K562 (cell line): ENCODE results near the gene MYL4. TPM values are rescaled to one million over a fixed set of nuclear protein-coding genes. Genes with fewer than 3 reads are reported as not detected.
A peak's percentile ranks its signal among the peaks of the same experiment; 100 is the strongest.

Experiments used
- CBX8 ChIP-seq: fragments of 200-600 bp; sonication (generic); IDR thresholded peaks from 2 replicates; pipeline ENCODE4 v1.6.1; 2012; ENCODE audit warnings: borderline replicate concordance, mixed run types, low read depth, mild to moderate bottlenecking, moderate library complexity, mixed read lengths, low read length, control low read depth, inconsistent platforms; ENCODE audit not compliant: poor library complexity, severe bottlenecking; ENCODE audit errors: extremely low read depth
- E2F3 ChIP-seq: fragments of 250-450 bp; sonication (Bioruptor Pico); IDR thresholded peaks from 2 replicates; pipeline ENCODE4 v1.4.0; 2020; ENCODE audit warnings: mild to moderate bottlenecking
- ELF4 ChIP-seq: fragments of 450-650 bp; formaldehyde crosslinking; IDR thresholded peaks from 2 replicates; pipeline ENCODE4 v1.4.0; 2022; ENCODE audit warnings: missing genetic modification characterization
- FUS ChIP-seq: fragments of 200-400 bp; formaldehyde crosslinking; optimal IDR thresholded peaks from 2 replicates; pipeline ENCODE3; 2017; ENCODE audit warnings: low read depth, low read length
- GABPB1 ChIP-seq: sonication (generic); formaldehyde crosslinking; IDR thresholded peaks from 2 replicates; pipeline ENCODE4 v1.8.0; 2022; ENCODE audit warnings: mild to moderate bottlenecking, missing genetic modification reagents
- MED1 ChIP-seq: sonication (generic); formaldehyde crosslinking; IDR thresholded peaks from 2 replicates; pipeline ENCODE4 v1.8.1; 2023; ENCODE audit warnings: missing genetic modification reagents, borderline replicate concordance
- NFIX ChIP-seq: fragments of 250-450 bp; sonication (Bioruptor Pico); IDR thresholded peaks from 2 replicates; pipeline ENCODE4 v1.4.0; 2020; ENCODE audit warnings: low read depth, mild to moderate bottlenecking, moderate library complexity
- PHB ChIP-seq: fragments of 250-450 bp; sonication (Bioruptor Pico); IDR thresholded peaks from 2 replicates; pipeline ENCODE4 v1.5.0; 2021
- POLR2B ChIP-seq: fragments of 450-650 bp; IDR thresholded peaks from 2 replicates; pipeline ENCODE4 v1.6.1; 2018; ENCODE audit warnings: low read depth; ENCODE audit not compliant: partially characterized antibody
- SOX6 ChIP-seq: fragments of 450-650 bp; IDR thresholded peaks from 2 replicates; pipeline ENCODE4 v1.6.1; 2014; ENCODE audit warnings: mild to moderate bottlenecking
- TCF3 ChIP-seq: sonication (generic); formaldehyde crosslinking; IDR thresholded peaks from 2 replicates; pipeline ENCODE4 v1.4.0; 2020; ENCODE audit warnings: mild to moderate bottlenecking, missing genetic modification reagents
- TSC22D4 ChIP-seq: fragments of 450-650 bp; IDR thresholded peaks from 2 replicates; pipeline ENCODE4 v1.6.1; 2016; ENCODE audit warnings: missing genetic modification characterization, missing biosample characterization, control low read depth
- U2AF2 ChIP-seq: fragments of 200-400 bp; formaldehyde crosslinking; optimal IDR thresholded peaks from 2 replicates; pipeline ENCODE3; 2017; ENCODE audit warnings: low read depth, mild to moderate bottlenecking, low read length
- YBX1 ChIP-seq: fragments of 450-650 bp; IDR thresholded peaks from 2 replicates; pipeline ENCODE4 v1.7.1; 2016; ENCODE audit warnings: mild to moderate bottlenecking
- polyA plus RNA-seq, 8 experiments: library from polyadenylated mRNA; depleted of rRNA in 4 of 8; stranded (reverse) in 5 of 8; unstranded in 3 of 8; fragments of >200 nt; fragmentation: Nextera tagmentation in 2 of 8; fragmentation: Illumina TruSeq in 1 of 8; extraction: Ambion mirVana in 2 of 8; extraction: Trizol in 1 of 8; gene quantifications; 2 replicates each; pipeline versions ENCODE4 v1.2.1 to v1.2.3, GENCODE V29; 2011 to 2014; ENCODE audit warnings: inconsistent platforms in 1 of 8, missing spikeins in 1 of 8
- total RNA-seq, 7 experiments: library from RNA; depleted of rRNA in 6 of 7; stranded (reverse); fragments of >200 nt in 6 of 7; fragmentation: Illumina TruSeq in 2 of 7; extraction: Trizol in 2 of 7; gene quantifications; 2 replicates each; pipeline versions ENCODE4 v1.2.1 to v1.2.3, GENCODE V29; 2011 to 2021; ENCODE audit warnings: low replicate concordance in 1 of 7
- TF ChIP-seq, protein P1 (sequence below): fragments of 450-650 bp; IDR thresholded peaks from 2 replicates; pipeline ENCODE4 v1.6.1; 2018; ENCODE audit warnings: mild to moderate bottlenecking, low read depth; ENCODE audit not compliant: partially characterized antibody
- TF ChIP-seq, protein P2 (sequence below): fragments of 450-650 bp; formaldehyde crosslinking; IDR thresholded peaks from 2 replicates; pipeline ENCODE4 v1.4.0; 2022; ENCODE audit warnings: missing genetic modification characterization
- TF ChIP-seq, protein P3 (sequence below): fragments of 250-450 bp; sonication (Bioruptor Pico); IDR thresholded peaks from 2 replicates; pipeline ENCODE4 v1.8.0; 2022; ENCODE audit warnings: moderate library complexity, mild to moderate bottlenecking, inconsistent platforms
- TF ChIP-seq, protein P4 (sequence below): fragments of 450-650 bp; IDR thresholded peaks from 2 replicates; pipeline ENCODE4 v1.6.1; 2017; ENCODE audit warnings: antibody characterized with exemption
- TF ChIP-seq, protein P5 (sequence below): sonication (generic); formaldehyde crosslinking; IDR thresholded peaks from 2 replicates; pipeline ENCODE4 v1.8.1; 2023; ENCODE audit warnings: mild to moderate bottlenecking, missing genetic modification reagents, moderate library complexity
- TF ChIP-seq, protein P6 (sequence below): sonication (generic); formaldehyde crosslinking; IDR thresholded peaks from 2 replicates; pipeline ENCODE4 v1.8.0; 2023; ENCODE audit warnings: mild to moderate bottlenecking, missing genetic modification reagents

MYL4 gene
- total and polyA plus RNA-seq, 9 of the 15 experiments (the other 6 are each of a cell fraction or from before 2014, with no cell fraction given) = 117 to 423 (median 221) TPM

DNA sequence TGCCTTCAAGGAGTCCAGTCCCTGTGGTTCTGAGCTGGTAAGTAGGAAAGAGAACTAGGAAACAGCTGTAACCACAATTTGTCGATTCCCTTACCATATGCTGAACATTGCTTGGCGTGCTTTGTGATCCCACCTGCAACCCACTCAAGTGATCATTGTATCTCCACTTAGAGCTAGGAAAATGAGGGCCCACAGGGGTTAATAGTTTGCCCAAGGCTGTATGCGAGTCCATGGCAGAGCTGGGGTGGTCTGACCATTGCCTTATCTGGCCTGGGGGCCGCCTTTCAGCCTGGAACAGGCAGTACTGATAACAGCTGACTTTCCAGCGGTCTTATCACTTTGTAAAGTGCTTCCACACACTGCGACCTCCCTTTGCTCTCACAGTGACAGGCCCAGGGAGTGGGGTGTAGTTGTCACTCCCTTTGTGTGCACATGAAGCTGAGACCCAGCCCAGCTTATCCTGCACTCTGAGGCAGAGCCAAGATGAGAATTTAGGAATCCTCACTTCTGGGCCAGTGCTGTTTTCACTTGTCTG is 9.8 kb downstream of the MYL4 start (continued):
- TF ChIP-seq, protein P1, sequence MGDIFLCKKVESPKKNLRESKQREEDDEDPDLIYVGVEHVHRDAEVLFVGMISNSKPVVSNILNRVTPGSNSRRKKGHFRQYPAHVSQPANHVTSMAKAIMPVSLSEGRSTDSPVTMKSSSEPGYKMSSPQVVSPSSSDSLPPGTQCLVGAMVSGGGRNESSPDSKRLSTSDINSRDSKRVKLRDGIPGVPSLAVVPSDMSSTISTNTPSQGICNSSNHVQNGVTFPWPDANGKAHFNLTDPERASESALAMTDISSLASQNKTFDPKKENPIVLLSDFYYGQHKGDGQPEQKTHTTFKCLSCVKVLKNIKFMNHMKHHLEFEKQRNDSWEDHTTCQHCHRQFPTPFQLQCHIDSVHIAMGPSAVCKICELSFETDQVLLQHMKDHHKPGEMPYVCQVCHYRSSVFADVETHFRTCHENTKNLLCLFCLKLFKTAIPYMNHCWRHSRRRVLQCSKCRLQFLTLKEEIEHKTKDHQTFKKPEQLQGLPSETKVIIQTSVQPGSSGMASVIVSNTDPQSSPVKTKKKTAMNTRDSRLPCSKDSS = no peak
- TF ChIP-seq TCF3 = peak; percentile 96
- TF ChIP-seq ELF4 (CRISPR knock-in tag) = 0 out of 2 replicates have a peak, but pooled peaks have one; percentile 2
- TF ChIP-seq TSC22D4 (tag) = no peak
- no peak for TF ChIP-seq E2F3 (CRISPR knock-in tag)
- TF ChIP-seq, protein P2, sequence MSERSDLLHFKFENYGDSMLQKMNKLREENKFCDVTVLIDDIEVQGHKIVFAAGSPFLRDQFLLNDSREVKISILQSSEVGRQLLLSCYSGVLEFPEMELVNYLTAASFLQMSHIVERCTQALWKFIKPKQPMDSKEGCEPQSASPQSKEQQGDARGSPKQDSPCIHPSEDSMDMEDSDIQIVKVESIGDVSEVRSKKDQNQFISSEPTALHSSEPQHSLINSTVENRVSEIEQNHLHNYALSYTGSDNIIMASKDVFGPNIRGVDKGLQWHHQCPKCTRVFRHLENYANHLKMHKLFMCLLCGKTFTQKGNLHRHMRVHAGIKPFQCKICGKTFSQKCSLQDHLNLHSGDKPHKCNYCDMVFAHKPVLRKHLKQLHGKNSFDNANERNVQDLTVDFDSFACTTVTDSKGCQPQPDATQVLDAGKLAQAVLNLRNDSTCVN (CRISPR knock-in tag) = no peak
- TF ChIP-seq, protein P3, sequence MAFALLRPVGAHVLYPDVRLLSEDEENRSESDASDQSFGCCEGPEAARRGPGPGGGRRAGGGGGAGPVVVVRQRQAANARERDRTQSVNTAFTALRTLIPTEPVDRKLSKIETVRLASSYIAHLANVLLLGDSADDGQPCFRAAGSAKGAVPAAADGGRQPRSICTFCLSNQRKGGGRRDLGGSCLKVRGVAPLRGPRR = 0 out of 2 replicates have a peak, but pooled peaks have one; percentile 19
- TF ChIP-seq SOX6 = peak; percentile 86
- no peak for TF ChIP-seq YBX1
- TF ChIP-seq NFIX (CRISPR knock-in tag) = no peak
- TF ChIP-seq POLR2B = no peak
- no peak for TF ChIP-seq MED1 (CRISPR knock-in tag)
- no peak for TF ChIP-seq U2AF2
- no peak for TF ChIP-seq PHB
- TF ChIP-seq, protein P4, sequence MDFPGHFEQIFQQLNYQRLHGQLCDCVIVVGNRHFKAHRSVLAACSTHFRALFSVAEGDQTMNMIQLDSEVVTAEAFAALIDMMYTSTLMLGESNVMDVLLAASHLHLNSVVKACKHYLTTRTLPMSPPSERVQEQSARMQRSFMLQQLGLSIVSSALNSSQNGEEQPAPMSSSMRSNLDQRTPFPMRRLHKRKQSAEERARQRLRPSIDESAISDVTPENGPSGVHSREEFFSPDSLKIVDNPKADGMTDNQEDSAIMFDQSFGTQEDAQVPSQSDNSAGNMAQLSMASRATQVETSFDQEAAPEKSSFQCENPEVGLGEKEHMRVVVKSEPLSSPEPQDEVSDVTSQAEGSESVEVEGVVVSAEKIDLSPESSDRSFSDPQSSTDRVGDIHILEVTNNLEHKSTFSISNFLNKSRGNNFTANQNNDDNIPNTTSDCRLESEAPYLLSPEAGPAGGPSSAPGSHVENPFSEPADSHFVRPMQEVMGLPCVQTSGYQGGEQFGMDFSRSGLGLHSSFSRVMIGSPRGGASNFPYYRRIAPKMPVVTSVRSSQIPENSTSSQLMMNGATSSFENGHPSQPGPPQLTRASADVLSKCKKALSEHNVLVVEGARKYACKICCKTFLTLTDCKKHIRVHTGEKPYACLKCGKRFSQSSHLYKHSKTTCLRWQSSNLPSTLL = no peak
- TF ChIP-seq, protein P5, sequence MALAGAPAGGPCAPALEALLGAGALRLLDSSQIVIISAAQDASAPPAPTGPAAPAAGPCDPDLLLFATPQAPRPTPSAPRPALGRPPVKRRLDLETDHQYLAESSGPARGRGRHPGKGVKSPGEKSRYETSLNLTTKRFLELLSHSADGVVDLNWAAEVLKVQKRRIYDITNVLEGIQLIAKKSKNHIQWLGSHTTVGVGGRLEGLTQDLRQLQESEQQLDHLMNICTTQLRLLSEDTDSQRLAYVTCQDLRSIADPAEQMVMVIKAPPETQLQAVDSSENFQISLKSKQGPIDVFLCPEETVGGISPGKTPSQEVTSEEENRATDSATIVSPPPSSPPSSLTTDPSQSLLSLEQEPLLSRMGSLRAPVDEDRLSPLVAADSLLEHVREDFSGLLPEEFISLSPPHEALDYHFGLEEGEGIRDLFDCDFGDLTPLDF (CRISPR knock-in tag) = no peak
- TF ChIP-seq, protein P6, sequence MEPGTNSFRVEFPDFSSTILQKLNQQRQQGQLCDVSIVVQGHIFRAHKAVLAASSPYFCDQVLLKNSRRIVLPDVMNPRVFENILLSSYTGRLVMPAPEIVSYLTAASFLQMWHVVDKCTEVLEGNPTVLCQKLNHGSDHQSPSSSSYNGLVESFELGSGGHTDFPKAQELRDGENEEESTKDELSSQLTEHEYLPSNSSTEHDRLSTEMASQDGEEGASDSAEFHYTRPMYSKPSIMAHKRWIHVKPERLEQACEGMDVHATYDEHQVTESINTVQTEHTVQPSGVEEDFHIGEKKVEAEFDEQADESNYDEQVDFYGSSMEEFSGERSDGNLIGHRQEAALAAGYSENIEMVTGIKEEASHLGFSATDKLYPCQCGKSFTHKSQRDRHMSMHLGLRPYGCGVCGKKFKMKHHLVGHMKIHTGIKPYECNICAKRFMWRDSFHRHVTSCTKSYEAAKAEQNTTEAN (CRISPR knock-in tag) = no peak
- no peak for TF ChIP-seq FUS
- TF ChIP-seq GABPB1 (CRISPR knock-in tag) = 0 out of 2 replicates have a peak, but pooled peaks have one; percentile 24
- no peak for TF ChIP-seq CBX8
